Astrocyte (in vitro differentiated cells and primary cell): ENCODE results near the gene GTSE1.

Experiments used
- EZH2 ChIP-seq: IDR thresholded peaks from 2 replicates; pipeline ENCODE4 v1.6.1; 2012; ENCODE audit warnings: mild to moderate bottlenecking, low read length, inconsistent platforms; ENCODE audit not compliant: insufficient read depth
- TF ChIP-seq, protein P1 (sequence below): IDR thresholded peaks from 2 replicates; pipeline ENCODE4 v1.5.1; 2011; ENCODE audit warnings: low read depth, mild to moderate bottlenecking, inconsistent platforms, low read length, moderate library complexity; ENCODE audit not compliant: insufficient read depth

DNA sequence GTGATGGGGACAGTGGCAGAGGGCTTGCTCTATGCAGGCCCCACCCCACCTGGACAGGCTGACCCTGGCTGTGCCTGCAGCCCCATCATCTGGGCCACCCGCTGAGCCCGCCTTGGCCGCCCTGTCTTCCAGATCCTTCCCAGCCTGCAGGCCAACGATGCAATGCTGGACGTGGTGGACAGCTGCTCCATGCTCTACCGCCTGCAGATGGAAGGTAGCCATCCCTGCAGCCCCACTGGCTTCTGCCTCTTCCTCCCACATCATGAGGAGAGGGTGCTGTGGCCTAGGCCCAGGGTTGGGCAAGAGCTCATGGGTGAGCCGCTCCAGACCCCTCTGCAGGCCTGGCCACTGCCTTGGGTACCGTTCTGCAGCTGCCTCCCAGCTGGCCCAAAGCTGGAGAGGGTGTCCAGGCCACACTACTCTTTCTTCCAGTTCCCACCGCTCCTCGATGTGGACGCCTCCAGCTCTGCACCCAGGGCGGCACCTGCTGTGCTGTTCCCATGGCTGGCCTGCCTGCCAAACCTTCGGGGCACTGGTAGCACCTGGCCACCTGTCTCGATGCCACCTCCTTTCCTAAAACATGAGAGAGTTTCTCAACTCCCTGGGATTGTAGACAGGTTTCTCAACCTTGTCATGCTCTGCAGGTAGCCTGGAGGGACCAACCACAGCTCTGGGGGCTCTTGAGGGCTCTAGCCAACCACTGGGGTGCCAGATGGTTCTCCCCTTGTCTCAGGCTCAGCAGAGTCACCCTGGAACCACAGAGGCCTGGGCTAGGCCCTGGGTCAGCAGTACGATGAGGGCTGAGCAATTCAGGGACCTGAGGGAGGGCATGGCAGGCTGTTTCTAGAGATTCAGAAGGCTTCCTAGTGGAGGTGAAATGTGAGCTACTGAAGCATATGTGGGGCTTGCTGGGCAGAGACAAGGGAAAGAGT, 9.5 kb upstream of the GTSE1 start:
- no peak for TF ChIP-seq EZH2
- TF ChIP-seq, protein P1, sequence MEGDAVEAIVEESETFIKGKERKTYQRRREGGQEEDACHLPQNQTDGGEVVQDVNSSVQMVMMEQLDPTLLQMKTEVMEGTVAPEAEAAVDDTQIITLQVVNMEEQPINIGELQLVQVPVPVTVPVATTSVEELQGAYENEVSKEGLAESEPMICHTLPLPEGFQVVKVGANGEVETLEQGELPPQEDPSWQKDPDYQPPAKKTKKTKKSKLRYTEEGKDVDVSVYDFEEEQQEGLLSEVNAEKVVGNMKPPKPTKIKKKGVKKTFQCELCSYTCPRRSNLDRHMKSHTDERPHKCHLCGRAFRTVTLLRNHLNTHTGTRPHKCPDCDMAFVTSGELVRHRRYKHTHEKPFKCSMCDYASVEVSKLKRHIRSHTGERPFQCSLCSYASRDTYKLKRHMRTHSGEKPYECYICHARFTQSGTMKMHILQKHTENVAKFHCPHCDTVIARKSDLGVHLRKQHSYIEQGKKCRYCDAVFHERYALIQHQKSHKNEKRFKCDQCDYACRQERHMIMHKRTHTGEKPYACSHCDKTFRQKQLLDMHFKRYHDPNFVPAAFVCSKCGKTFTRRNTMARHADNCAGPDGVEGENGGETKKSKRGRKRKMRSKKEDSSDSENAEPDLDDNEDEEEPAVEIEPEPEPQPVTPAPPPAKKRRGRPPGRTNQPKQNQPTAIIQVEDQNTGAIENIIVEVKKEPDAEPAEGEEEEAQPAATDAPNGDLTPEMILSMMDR = no peak
